NCI-H1694 treated with DMSO at 0.1 percent for 48 hours (cell line): Measurements from ENCODE around the gene PTPRC.

Source experiments
- DNase-seq: peaks from one replicate; lab custom pipeline; 2025; lab: John Stamatoyannopoulos, UW

The PTPRC gene

DNA sequence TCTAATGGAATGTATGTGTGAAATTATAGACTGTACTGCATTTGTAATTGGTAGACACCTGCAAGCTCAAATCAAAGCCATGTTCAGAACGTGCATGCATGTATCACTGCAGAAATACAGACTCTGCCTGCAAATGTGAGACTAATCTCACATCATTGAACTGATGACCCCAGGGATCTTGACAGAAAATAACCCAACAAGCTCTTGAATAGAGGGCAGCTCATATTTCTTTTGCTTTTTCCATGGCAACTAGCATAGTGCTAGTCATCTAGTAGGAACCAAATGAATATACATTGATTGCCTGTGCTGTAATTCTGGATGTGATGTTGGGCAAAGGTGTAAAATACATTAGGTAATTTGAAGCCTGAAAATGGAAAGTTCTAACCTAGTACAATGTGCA, 62.4 kb downstream of the PTPRC start:
- no peak for DNase-seq

DNA sequence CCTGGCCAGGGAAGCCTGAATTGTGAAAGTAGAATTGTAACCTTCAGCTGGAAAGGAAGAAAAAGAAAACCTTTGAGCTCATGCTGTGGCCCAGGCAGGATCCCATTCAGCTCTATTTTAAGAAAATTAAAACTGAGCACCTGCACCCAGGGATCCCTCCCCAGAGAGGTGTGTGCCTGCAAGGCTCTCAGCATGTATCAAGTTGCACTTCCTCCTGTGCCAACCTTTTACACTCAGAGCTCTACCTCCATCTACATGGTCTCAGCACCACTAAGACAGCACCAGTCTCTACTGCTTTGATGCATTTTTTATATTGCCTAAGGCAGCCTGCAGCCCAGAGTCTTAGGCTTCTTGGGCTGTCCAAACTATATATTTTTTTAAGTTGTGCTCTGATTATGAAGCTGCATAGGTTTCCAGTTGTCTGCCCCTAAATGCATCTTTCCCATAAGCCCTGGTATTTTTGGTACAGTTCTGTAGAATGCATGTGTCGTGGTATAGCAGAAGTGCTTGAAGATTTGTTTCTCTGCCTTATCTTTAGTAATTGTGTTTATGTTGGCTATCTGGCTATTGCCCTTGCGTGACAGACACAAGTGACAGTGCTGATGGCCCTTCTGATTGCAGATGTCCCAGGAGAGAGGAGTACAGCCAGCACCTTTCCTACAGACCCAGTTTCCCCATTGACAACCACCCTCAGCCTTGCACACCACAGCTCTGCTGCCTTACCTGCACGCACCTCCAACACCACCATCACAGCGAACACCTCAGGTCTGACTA, 63.1 kb downstream of the PTPRC start:
- no peak for DNase-seq

DNA sequence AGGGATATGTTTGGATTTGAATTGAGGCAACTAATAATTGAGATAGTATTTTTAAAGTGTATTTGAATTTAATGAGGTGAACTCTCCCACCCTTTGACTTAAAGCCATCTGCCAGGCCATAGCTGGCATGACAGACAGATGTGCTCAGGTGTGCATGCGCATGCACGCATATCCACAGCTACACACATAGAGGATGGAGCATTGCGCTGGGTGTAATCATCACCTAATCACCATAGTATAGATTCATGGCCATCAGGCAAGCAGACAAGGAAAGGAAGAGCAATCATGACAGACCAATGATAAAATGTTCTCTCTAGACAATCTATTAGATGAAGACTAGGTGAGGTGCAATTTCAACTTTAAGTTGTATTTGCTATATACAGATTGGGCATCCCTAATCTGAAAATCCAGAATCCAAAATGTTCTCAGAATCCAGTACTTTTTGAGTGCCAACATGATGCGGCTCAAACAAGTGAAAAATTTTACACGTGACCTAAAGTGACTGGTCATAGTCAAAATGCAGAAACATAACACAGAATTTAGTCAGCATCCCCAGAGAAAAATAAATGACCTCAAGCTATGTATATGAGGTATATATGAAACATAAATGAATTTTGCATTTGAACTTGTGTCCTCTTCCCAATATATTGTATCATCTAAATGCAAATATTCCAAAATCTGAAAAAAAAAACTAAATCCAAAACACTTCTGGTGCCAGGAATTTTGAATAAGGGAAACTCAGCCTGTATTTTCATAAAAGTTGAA, 70.1 kb downstream of the PTPRC start:
- no peak for DNase-seq

DNA sequence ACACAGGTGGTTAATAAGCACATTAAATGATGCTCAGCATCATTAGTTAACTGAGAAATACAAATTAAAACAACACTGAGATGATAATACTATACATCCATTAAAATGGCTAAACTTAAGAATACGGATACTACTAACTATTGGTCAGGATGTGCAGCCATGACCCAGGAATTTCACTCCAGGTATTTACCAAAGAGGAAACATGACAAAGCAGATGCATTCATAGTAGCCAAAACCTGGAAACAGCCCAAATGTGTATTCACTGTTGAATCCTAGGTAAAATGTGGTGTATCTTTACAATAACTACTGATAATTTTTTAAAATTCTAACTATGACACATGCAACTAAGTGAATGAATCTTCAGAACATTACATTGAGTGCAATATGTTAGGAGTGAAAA, 73.0 kb downstream of the PTPRC start:
- no peak for DNase-seq

DNA sequence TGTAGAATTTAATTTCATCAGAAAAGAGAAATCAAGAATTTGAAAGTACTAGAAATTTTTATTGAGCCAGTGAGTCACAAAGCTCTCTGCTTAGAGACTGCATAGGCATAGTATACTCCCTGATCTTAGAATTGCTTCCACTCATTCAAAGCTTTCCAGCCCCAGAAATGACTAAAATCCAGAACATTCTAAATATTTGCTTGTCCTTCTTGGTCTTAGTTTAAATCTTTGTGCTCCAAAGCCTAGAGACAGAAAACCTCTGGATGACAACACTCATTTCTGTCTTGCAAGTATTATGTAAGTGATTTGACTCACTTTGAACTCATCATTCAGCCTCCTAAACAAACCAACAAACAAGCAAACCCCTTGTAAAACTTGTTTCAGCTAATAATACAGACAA, 74.2 kb downstream of the PTPRC start:
- no peak for DNase-seq

DNA sequence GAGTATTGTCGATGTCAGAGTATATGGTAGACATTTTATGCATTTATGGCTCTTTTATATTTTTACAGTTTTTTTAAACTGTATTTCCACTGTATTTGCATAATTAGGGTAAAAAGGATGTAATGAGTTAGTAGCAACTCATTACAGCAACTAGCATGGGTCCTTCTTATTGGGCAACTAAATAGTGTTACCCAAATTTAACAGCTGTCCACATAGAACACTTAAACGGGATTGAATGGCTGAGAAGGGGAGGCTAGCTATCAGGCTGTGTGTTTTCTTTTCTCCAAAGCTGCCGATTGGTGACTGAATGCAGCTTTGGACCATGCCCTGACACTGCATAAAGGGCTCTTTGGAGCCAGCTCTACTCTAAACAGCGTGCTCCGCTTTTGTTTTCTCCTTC, 75.4 kb downstream of the PTPRC start:
- DNase-seq, result no peak

DNA sequence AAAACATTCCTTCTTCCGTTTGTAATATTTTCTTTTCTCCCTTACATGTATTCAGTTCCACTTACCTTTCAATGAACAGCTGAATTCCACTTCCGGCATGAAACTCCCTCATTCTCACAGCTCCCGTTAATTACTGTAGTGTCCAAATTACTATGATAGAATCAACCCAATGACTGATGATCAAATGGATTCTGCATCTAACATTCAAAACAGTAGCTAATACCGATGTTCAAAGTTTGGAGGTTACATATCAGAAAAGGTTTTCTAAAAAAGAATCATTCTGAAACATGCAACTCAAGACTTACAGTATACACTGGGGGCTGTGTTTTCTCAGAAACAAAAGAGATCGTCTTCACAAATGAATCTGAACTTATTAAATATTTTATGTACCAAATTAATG, 77.2 kb downstream of the PTPRC start:
- DNase-seq, result no peak

DNA sequence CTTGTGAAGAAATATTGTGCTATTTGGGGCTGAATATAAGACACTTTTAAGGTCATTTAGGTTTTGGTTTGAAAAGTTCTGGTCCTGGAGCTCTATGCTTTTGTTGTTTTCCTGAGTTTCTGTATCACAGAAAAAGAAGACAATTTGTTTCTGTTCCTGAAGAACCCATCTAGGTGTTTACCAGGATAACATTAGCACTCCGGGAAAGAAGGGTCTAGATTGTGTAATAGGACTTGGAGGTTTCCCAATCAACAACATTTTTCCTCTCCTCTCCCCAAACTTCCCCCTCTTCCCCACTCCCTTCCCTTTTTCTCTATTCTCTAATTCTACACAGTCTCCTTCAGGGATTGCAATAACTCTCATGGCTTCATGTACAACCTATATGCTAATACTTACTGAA, 78.7 kb downstream of the PTPRC start:
- DNase-seq, result no peak

DNA sequence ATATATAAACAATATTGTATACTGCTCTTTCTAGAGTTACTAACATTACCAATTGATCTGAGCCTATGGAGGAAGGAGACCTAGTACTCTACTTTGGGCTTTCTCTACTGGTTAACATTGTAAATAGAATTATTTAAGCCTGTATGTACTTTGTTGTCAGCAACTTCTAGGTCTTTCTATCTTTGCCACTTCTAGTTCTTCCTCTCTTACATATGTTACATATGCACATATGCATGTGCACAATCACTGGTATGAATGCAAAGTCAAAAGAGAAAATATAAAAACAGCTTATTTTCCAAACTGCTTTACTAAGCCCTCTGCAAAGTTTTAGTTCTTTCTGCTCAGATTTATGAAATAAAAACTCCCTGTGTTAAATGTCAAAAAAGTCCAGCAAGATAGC, 84.3 kb downstream of the PTPRC start:
- DNase-seq, result no peak

DNA sequence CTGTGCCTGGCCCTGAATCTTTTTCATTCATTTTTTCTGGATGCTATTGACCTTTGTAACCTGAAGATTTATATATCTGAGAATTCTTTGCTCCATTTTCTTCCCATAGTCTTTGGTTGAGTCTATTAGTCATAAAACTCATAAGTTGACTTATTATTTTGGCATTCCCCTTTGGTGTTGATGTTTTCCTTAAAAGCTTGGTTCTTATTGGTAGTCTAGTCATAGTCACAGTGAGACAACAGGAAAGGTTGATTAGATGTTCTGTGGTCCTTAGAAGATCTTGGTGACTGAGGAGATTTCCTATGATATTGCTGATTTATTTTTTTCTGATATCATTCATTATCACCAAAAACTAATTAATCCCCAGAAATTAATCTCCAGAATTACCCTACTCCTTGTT, 86.2 kb downstream of the PTPRC start:
- no peak for DNase-seq

DNA sequence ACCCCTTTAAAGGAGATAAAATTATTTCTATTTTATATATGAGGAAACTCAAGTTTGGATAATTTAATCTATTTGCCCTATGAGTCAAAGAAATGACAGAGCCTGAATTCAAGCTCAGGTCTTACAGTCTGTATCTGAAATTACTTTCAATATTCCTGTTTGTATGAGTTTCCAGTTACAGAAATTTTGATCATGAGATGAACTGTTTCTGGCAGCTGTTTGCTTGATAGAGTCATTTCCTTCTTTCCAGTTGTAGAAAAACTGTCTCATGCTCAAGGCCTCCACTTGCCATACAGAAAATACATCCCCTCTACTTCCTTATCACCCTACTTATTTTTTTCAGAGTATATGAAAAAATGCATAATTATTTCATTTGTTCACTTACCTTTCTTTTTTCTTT, 87.6 kb downstream of the PTPRC start:
- no peak for DNase-seq

DNA sequence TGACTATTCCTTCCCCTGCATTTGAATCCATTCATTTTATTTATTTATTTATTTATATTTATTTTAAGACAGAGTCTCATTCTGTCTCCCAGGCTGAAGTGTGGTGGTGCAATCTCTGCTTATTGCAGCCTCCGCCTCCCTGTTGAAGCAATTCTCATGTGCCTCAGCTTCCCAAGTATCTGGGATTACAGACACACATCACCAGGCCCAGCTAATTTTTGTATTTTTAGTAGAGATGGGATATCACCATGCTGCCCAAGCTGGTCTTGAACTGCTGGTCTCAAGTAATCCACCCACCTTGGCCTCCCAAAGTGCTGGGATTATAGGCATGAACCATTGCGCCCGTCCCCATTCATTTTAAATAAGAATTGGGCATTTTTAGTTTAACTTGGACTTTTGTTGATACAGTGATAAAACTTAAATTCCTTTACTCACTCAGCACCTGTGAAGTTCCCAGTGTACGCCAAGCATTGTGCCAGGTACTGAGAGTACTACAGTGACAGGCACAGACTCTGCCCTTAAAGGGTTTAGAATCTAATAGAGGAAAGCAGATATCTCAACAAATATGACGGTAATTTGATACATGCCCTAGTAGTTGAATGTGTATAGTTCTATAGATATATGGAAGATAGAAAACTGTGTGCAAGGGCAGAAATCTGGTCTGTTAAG, 90.5 kb downstream of the PTPRC start:
- no peak for DNase-seq

DNA sequence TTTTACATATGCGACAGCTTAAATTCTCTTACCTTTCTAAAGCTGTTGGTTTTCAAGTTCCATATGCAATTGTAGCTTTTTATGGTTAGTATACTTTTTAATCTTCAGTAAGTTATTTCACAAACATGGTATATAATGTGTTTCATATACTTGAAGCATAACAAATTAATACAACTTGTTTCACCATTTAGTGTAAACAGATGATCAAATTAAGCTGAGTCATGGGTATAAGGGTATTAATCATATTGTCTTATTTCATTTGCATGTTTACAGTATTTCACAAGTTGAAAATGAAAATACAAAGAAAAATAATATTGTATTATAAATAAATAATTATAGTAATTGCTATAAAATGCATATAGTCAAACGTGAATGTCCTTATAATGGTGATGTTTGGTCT, 92.1 kb downstream of the PTPRC start:
- DNase-seq, result no peak

DNA sequence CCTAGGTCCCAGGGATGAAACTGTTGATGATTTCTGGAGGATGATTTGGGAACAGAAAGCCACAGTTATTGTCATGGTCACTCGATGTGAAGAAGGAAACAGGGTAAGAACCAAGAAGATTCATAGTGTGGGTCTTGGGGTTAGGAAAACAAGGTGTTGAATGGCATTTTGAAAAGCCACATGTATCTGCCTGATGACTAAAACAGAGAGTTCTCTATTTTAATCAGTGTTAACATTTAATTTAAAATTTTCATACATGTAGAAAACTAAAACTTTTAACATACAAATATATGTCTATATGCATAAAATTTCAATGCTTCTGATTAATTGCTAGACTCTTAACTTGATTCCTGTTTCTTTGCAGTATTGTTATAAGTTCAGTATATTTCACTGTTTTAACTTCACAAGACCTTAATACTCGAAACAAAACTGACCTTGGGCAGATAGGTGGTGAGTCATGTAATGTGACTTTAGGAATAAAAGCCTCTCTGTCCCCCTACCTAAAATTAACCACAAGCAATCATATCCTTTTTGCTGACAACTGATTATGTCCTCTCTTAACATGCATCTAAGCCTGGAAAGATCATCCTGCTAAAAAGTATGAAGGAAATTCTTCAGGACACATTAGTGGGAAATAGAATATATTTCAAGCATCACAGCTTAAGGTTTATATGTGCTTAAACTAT, 95.6 kb downstream of the PTPRC start:
- no peak for DNase-seq

DNA sequence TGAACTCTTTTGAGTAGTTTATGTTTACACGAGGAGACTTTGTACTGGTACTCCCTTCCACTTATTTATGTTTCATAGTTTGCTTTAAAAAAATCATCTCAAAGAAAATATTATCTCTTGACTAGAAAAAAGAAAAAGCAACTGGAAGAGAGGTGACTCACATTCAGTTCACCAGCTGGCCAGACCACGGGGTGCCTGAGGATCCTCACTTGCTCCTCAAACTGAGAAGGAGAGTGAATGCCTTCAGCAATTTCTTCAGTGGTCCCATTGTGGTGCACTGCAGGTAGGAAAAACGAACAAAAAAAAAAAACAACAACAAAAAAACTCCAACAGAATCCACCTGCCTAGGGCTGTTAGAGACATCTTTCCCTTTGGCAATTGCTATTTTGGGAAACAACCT, 102.9 kb downstream of the PTPRC start:
- no peak for DNase-seq

DNA sequence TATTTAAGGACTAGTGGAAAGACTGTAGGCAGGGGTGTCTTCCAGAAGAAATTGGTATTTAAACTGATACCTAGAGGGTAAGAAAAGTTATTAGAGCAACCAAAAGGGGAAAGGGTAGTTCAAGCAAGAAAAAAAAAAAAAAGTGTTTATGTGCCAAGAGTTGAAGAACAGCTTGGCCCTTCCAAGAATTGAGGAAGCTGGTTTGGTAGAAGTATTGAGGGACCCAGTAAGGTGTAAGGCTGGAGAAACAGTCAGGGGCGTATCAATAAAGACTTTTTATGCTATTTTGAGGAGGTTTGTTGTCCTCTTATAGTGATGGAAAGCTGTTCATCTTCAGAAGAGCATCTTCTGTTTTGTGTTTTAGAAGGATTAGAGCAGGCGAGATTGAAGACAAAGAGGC, 108.3 kb downstream of the PTPRC start:
- no peak for DNase-seq

DNA sequence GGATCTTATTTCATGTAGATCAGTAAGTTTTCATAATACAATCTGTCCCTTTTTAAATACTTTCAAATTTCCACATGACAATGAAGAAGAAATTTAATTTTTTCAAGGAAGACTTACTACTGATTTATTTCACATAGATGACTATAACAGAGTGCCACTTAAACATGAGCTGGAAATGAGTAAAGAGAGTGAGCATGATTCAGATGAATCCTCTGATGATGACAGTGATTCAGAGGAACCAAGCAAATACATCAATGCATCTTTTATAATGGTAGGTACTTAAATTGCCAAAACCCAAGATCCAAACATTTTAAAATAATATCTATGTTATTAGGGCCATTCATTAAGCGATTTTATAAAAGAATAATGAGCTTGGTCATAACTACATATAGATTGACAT, 110.4 kb downstream of the PTPRC start:
- DNase-seq, result no peak

DNA sequence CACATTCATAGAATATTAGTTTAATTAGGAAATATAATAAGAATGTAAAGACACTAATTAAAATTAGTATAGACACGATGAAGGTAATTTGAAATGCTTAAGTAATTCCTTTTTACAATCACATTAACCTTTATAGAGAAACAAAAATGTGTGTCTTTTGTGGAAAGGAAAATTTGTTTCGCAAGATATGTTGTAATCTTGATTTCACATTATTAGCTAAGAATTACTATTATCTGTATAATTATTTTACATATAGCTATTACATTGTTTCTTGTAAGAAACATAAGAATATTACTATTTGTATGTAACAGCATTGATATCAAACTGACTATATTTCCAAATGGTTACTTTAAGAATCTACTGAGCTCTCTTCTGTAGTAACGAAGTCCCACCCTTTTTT, 111.2 kb downstream of the PTPRC start:
- no peak for DNase-seq

DNA sequence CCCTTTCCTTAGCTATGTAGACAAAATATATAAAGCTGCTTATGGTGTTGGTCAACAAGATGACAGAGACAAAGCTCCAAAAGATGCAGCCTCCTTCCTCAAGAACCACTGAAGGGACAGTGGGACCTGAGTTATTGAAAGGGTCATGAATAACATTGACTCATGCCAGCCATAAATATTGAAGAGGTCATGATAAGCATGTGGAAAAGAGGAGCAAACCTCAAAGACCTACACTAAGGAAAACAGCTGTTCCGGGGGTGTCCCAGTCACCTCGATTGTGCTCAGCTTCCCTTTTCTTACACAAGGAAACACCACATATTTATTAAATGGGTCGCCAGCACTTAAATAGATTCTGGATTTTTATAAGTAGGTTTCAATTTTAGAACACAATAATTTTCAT, 112.9 kb downstream of the PTPRC start:
- DNase-seq, result no peak

DNA sequence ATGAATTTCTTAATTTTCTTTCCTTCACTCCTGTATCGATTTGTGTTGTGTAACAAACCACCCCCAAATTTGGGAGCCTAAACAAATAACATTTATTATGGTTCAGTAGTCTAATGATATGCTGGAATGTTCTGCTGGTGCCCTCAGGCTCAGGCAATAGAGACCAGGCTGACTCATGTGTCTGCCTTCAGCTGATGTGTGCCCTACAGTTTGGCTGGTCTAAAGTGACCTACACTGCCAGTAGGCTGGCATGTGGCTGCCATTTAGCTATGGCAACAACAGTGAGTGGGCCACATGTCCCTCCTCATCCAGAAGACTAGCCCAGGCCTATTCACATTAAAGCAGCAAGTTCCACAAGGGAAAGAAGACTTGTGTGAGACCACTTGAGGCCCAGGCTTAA, 115.8 kb downstream of the PTPRC start:
- no peak for DNase-seq

DNA sequence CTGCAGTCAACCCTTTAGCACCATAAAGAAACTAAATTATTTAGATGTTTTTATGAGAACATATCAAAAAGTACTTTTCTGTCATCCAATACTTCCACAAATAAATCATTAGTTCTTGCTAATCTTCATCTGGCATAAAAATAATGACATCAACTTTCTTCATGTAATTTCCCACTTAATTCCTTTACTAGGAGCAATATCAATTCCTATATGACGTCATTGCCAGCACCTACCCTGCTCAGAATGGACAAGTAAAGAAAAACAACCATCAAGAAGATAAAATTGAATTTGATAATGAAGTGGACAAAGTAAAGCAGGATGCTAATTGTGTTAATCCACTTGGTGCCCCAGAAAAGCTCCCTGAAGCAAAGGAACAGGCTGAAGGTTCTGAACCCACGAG, 116.9 kb downstream of the PTPRC start:
- DNase-seq, result no peak

DNA sequence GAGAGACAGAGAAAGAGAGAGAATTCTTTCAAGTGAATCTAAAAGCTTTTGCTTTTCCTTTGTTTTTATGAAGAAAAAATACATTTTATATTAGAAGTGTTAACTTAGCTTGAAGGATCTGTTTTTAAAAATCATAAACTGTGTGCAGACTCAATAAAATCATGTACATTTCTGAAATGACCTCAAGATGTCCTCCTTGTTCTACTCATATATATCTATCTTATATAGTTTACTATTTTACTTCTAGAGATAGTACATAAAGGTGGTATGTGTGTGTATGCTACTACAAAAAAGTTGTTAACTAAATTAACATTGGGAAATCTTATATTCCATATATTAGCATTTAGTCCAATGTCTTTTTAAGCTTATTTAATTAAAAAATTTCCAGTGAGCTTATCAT, 117.6 kb downstream of the PTPRC start:
- DNase-seq, result peak; percentile 35
